CD1c-positive myeloid dendritic cell (primary cell): ENCODE results near the gene SHISA7.
"Not testable (repeated sequence)": the region's sequence is repeated elsewhere in the genome, so short reads cannot be mapped to it uniquely, and the experiment has no call there.

Experiments
- DNase-seq: peaks from one replicate; pipeline ENCODE4 v3.0.0-alpha.2; 2016; ENCODE audit errors: extremely low spot score

Gene SHISA7

GRCh38 chr19:55447421-55448174 lies 4.5 kb upstream of the SHISA7 start:
- DNase-seq, result no peak

- DNase-seq, result no peak
Observed at GRCh38 chr19:55446060-55446459, 3.0 kb upstream of the SHISA7 start.

- no peak for DNase-seq
Observed at GRCh38 chr19:55444646-55445045, 1.5 kb upstream of the SHISA7 start.

GRCh38 chr19:55443824-55444480 lies 852 bp upstream of the SHISA7 start:
- no peak for DNase-seq

GRCh38 chr19:55442372-55442961 lies 633 bp downstream of the SHISA7 start:
- DNase-seq, result no peak

- DNase-seq, result no peak
Observed at GRCh38 chr19:55441692-55442321, 1.3 kb downstream of the SHISA7 start.

GRCh38 chr19:55441319-55441691 lies 1.8 kb downstream of the SHISA7 start:
- DNase-seq, result peak; percentile 80

- DNase-seq, result peak; percentile 35
Observed at GRCh38 chr19:55440411-55441105, 2.5 kb downstream of the SHISA7 start.

GRCh38 chr19:55439052-55439451 lies 4.0 kb downstream of the SHISA7 start:
- DNase-seq, result no peak

GRCh38 chr19:55437410-55437809 lies 5.7 kb downstream of the SHISA7 start:
- peak; percentile 66 for DNase-seq

- DNase-seq, result no peak
Observed at GRCh38 chr19:55436847-55437246, 6.3 kb downstream of the SHISA7 start.

GRCh38 chr19:55435020-55435419 lies 8.1 kb downstream of the SHISA7 start:
- no peak for DNase-seq

- no peak for DNase-seq
Observed at GRCh38 chr19:55434356-55434919, 8.7 kb downstream of the SHISA7 start.

GRCh38 chr19:55433292-55433691 lies 9.8 kb downstream of the SHISA7 start:
- DNase-seq, result no peak

- no peak for DNase-seq
Observed at GRCh38 chr19:55432241-55432959, 10.7 kb downstream of the SHISA7 start.

- DNase-seq, result no peak
Observed at GRCh38 chr19:55431183-55431582, 11.9 kb downstream of the SHISA7 start.

GRCh38 chr19:55426042-55426441 lies 17.1 kb downstream of the SHISA7 start:
- no peak for DNase-seq

- DNase-seq, result no peak
Observed at GRCh38 chr19:55424518-55424917, 18.6 kb downstream of the SHISA7 start.

- no peak for DNase-seq
Observed at GRCh38 chr19:55423225-55424005, 19.7 kb downstream of the SHISA7 start.

- not testable (repeated sequence) for DNase-seq
Observed at GRCh38 chr19:55421281-55421680, 21.8 kb downstream of the SHISA7 start.
